Esophagus (tissue), 2 donors: ENCODE measurements around the gene PLEKHA5. TPM values are rescaled to one million over a fixed set of nuclear protein-coding genes. Genes with fewer than 3 reads are reported as not detected.

Experiments
- H3K27ac ChIP-seq, 2 donors: one replicate each; pipeline ENCODE4 v1.5.1; 2013; ENCODE audit warnings: low read depth in 2 of 2, mild to moderate bottlenecking in 2 of 2, inconsistent platforms in 1 of 2, low read length in 1 of 2, moderate library complexity in 1 of 2
- H3K27me3 ChIP-seq, 2 donors: one replicate each; pipeline ENCODE4 v1.6.1; 2013; ENCODE audit warnings: low read length in 2 of 2, control low read depth in 1 of 2, mild to moderate bottlenecking in 1 of 2; ENCODE audit not compliant: insufficient read depth in 2 of 2, control insufficient read depth in 1 of 2
- H3K36me3 ChIP-seq, 2 donors: one replicate each; pipeline ENCODE4 v1.6.1; 2013; ENCODE audit warnings: low read length in 1 of 2; ENCODE audit not compliant: control insufficient read depth in 2 of 2, insufficient read depth in 2 of 2
- H3K4me1 ChIP-seq, 2 donors: one replicate each; pipeline ENCODE4 v1.6.1; 2013; ENCODE audit warnings: low read length in 1 of 2; ENCODE audit not compliant: control insufficient read depth in 2 of 2, insufficient read depth in 2 of 2
- H3K4me3 ChIP-seq, 2 donors: one replicate each; pipeline ENCODE4 v1.5.1; 2013; ENCODE audit warnings: low read length in 2 of 2, mild to moderate bottlenecking in 2 of 2, low read depth in 1 of 2, moderate library complexity in 1 of 2
- H3K9me3 ChIP-seq, 2 donors: one replicate each; pipeline ENCODE4 v1.6.1; 2013; ENCODE audit warnings: mild to moderate bottlenecking in 2 of 2, low read depth in 1 of 2, low read length in 1 of 2, moderate library complexity in 1 of 2; ENCODE audit not compliant: control insufficient read depth in 2 of 2, insufficient read depth in 1 of 2
- WGBS, 2 donors: extraction: QIAGEN DNeasy Blood & Tissue Kit; methylation state at CpG; one replicate each; pipeline ENCODE4 v1.1.7; 2013; 5-methylcytosine and 5-hydroxymethylcytosine counted together
- polyA plus RNA-seq, 2 donors: library from polyadenylated mRNA; stranded (reverse); fragments of 200-250 nt; gene quantifications; one replicate each; pipeline ENCODE4 v1.2.3, GENCODE V29; 2013
- donor health status: healthy with polysubstance abuse.
- donor health status: Bipolar disorder and iron deficiency.

Gene PLEKHA5
- polyA plus RNA-seq, 2 donors: 17.6 to 27.8 TPM

DNA sequence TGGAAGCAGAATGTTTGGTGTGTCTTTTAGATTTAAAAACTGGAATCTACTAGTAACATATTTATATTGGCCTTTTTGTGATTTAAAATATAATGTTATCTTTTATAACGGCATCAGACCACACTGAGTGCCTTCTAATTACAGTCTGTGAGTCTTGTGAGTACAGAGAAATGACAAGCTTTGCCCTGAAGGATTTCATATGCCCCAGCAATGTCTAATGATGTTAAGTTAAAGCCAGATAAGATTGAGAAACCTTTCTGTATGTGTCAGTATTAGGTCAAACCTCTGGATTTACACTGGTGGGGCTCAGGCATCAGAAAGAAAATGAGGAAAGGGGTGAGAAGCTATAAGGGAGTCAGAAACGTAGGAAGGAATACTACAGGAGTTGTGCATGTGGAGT lies 25.2 kb downstream of the PLEKHA5 start:
- no peaks in the 10 kb centered on the region for H3K27me3 ChIP-seq
- no peak overlapping the region for H3K4me3 ChIP-seq
- H3K36me3 ChIP-seq: peaks cover 0 to under 1% of the 10 kb centered on the region in 2 donors
- 31 to 35% methylated on average over 2 of the region's 2 CpGs for WGBS, 2 donors
- H3K9me3 ChIP-seq: no peaks in the 10 kb centered on the region
- H3K4me1 ChIP-seq: no peaks in the 10 kb centered on the region
- no peak overlapping the region for H3K27ac ChIP-seq

DNA sequence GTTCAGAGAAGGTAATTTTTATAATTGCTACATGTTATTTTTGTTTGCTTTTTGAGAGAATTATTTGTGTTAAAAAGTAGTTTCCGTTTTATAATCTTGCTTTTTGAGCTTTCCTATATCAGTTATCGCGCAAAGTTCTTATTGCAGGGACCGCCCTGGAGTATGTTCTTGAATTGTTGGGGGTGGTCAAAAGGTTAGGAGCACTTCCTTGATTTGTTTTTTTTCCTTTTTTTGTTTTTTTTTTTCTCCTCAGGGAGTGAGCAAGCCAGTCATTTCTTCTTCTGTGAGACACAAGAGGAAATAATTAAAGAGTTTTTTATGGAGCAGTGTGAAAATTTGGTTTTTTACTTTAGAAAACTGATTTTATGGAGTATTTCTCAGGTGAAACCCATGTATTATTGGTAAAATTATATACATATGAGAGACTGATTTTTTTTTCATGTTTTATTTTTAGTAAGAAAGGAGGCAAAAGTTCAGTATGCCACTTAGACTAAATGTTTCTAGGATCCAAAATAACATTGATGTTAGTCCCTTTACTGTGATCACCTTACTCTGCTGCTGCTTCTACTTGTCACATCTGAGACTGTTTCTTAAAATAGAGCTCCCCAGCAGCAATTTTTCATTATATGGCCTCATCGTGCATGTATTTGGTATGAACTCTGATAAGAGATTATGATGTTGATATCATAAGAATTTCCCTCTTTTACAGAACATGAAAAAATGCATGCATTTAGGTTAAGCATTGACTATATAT lies 26.6 kb downstream of the PLEKHA5 start:
- Histone ChIP-seq H3K4me3 (no peak overlapping the region), H3K27me3 (no peaks in the 10 kb centered on the region), H3K27ac (no peak overlapping the region), H3K36me3 (no peaks in the 10 kb centered on the region), H3K4me1 (no peaks in the 10 kb centered on the region), H3K9me3 (no peaks in the 10 kb centered on the region)
- WGBS, 2 donors: 74 to 81% methylated on average over 5 of the region's 5 CpGs

DNA sequence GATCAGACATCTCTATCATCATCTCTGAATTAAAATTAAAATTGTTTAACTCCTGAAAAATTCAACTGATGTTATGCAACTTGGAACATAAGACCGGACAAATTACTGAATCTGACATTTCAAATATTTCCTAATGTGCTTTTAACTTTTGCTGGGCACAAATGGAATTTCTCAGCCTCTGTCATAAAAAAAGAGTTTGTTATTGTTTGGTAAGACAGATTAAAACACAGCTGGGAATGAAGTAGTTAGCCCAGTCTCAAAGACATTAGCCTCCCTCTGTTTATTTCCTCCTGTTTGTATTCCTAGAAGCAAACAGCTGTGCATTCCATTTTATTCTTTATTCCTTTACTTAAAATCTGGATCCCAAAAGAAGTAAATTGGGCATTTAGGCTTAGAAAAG lies 29.4 kb downstream of the PLEKHA5 start:
- Histone ChIP-seq H3K4me1 (no peaks in the 10 kb centered on the region), H3K36me3 (no peaks in the 10 kb centered on the region)
- WGBS, 2 donors: 61 to 69% methylated on average over 1 of the region's 1 CpG

DNA sequence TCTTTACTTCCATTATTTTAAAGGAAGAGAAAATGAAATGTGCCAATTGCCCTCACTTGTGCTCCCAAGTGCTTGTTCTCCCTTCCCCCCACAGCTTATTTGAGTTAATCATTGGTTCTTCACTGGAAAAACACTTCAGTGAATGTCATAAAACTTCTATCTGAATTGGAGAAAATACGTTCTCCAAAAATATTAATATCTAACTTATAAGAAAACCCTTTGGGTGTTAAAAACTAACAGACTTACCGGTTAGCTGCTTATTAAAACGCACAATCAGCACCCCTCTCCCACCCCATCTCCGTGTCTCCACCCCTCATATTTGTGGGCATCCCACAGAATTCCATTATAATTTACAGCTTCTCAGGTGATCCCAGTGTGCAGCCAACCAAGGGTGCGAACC lies 31.7 kb downstream of the PLEKHA5 start:
- H3K4me3 ChIP-seq: no peak overlapping the region
- no peak overlapping the region for H3K27ac ChIP-seq
- H3K4me1 ChIP-seq: no peaks in the 10 kb centered on the region
- no peaks in the 10 kb centered on the region for H3K9me3 ChIP-seq
- no peaks in the 10 kb centered on the region for H3K27me3 ChIP-seq
- H3K36me3 ChIP-seq: no peaks in the 10 kb centered on the region
- WGBS, 2 donors: 94 to 96% methylated on average over 5 of the region's 5 CpGs

More for the DNA sequence above, 29.4 kb downstream of the PLEKHA5 start:
- no peaks in the 10 kb centered on the region for H3K27me3 ChIP-seq
- no peaks in the 10 kb centered on the region for H3K9me3 ChIP-seq
- H3K27ac ChIP-seq: no peak overlapping the region
- no peak overlapping the region for H3K4me3 ChIP-seq

DNA sequence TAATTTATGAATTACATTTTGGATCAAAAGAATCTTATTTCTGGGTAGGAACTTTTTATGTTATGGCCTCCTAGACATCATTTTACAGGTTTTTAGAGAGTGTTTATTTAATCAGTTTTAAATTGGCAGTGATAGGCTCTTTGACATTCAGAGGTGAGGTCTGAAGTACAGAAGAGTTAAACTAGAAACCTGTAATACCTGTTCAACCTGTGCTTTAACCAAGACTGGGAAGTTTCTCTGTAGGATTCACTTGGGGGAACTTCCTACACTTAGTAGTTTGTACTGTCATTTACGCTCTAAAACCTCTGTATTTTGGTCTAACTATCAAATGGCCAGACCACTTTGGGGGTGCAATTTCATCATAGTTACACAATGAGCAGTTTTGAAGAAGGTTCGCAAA lies 35.9 kb downstream of the PLEKHA5 start:
- no peaks in the 10 kb centered on the region for H3K4me1 ChIP-seq
- no peaks in the 10 kb centered on the region for H3K27me3 ChIP-seq
- H3K36me3 ChIP-seq: no peaks in the 10 kb centered on the region
- H3K4me3 ChIP-seq: no peak overlapping the region
- no peaks in the 10 kb centered on the region for H3K9me3 ChIP-seq
- H3K27ac ChIP-seq: peak overlapping the region in 1 of 2 donors; percentile 30
- 69 to 72% methylated on average over 2 of the region's 2 CpGs for WGBS, 2 donors

DNA sequence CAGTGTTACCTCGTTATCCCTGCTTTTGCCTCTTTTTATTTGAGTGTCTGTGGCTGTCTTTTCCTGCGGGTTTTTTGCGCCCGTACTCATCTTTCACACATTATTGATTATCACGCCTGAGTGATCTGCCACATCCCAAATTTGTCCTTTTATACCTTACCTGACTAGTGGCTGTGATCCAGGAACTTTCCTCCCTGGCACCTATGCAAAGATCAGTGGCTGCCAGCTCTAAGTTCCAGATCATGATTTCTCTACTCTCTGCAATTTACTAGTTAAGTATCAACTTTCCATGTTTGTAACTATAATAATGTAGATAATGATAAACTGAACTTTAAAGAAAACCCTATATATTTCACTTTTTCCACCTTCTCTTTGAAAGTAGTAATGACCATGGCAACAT lies 36.9 kb downstream of the PLEKHA5 start:
- Histone ChIP-seq H3K27ac (peak overlapping the region in 1 of 2 donors; percentile 31), H3K36me3 (no peaks in the 10 kb centered on the region), H3K9me3 (no peaks in the 10 kb centered on the region), H3K4me3 (no peak overlapping the region), H3K4me1 (no peaks in the 10 kb centered on the region), H3K27me3 (no peaks in the 10 kb centered on the region)
- 58 to 72% methylated on average over 5 of the region's 5 CpGs for WGBS, 2 donors

DNA sequence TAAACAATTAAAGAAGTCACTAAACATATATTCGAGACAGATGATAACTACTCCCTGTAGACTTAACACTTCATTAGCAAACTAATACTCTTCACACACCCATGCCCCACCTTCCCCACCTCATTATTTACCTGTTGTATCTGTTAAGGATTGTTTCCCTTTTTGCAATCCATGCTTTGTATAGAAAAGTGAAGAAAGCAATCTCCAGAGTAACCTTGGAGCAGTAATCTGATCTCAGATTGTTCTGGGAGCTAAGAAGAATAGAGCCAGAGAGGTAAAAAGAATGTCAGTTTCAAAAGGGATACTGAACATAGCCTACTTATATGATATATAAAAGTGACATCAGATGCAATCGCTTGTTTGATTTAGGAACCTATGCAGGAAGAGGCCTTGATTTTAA lies 37.4 kb downstream of the PLEKHA5 start:
- Histone ChIP-seq H3K27me3 (no peaks in the 10 kb centered on the region), H3K9me3 (no peaks in the 10 kb centered on the region), H3K4me1 (no peaks in the 10 kb centered on the region), H3K36me3 (no peaks in the 10 kb centered on the region), H3K4me3 (no peak overlapping the region), H3K27ac (no peak overlapping the region)
- 31 to 32% methylated on average over 2 of the region's 2 CpGs for WGBS, 2 donors

DNA sequence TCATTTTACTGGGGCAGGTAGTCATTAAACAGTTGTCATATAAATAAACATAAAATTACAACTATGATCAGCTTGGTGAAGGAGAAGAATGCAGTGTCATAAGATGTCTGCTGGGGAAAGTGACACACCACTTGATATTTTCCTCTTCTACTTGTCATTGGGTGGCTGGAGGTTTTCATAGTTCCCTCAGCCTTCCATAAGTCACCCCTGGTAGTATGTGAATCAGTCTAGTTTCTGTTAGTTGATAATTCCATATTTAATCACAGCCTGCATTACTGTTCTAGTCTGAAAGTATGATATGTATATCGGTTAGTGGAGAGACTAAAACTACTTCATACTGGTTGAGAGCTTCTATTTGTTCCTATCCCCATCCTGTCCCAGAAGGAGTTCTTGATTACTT lies 38.2 kb downstream of the PLEKHA5 start:
- no peaks in the 10 kb centered on the region for H3K9me3 ChIP-seq
- no peaks in the 10 kb centered on the region for H3K27me3 ChIP-seq
- H3K4me1 ChIP-seq: no peaks in the 10 kb centered on the region
- H3K4me3 ChIP-seq: no peak overlapping the region
- no peaks in the 10 kb centered on the region for H3K36me3 ChIP-seq
- 96 to 98% methylated on average over 1 of the region's 1 CpG for WGBS, 2 donors
- no peak overlapping the region for H3K27ac ChIP-seq

DNA sequence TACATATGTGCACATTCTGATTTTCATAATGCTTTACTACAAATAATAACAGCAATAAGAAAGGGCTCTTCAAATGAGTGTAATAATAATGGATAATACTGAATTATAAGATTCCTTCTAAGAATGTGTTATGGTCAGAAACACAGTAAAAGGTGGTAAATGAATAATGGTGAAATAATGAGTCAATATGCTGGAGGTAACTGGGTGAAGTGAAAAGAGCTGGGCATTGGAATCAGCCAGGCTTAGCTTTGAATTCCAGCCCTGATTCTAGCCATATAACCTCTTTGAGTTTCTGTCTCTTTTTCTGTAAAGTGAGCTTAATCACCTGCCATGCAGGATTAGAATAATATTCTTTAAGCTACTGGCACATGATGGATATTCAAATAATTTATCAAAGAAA lies 39.1 kb downstream of the PLEKHA5 start:
- H3K4me3 ChIP-seq: no peak overlapping the region
- H3K36me3 ChIP-seq: no peaks in the 10 kb centered on the region
- no peaks in the 10 kb centered on the region for H3K4me1 ChIP-seq
- H3K27ac ChIP-seq: no peak overlapping the region
- no peaks in the 10 kb centered on the region for H3K9me3 ChIP-seq
- no peaks in the 10 kb centered on the region for H3K27me3 ChIP-seq

DNA sequence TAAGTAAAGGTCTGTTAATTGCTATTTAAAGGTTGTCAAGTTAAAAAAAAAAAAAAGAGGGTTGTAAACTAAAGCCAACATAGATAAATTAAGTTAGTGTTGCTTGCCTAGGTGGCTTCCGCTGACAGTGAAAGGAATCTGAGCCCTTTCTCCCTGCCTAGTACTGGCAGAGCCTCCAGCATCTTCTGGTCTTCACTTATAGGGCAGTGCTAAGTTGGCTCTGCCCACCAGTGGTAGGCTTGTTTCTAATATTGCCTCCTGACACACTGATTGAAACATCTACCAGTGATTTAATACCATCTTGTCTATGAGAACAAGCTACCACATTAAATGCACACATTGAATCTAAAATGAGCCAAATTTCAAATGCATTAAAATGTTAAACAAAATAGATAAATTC lies 39.7 kb downstream of the PLEKHA5 start:
- Histone ChIP-seq H3K4me1 (no peaks in the 10 kb centered on the region), H3K36me3 (no peaks in the 10 kb centered on the region), H3K9me3 (no peaks in the 10 kb centered on the region), H3K27ac (no peak overlapping the region), H3K27me3 (no peaks in the 10 kb centered on the region), H3K4me3 (no peak overlapping the region)
- WGBS, 2 donors: 97 to 98% methylated on average over 1 of the region's 1 CpG
